ENCODE measurements around the gene SMARCC1.

SMARCC1 gene

DNA sequence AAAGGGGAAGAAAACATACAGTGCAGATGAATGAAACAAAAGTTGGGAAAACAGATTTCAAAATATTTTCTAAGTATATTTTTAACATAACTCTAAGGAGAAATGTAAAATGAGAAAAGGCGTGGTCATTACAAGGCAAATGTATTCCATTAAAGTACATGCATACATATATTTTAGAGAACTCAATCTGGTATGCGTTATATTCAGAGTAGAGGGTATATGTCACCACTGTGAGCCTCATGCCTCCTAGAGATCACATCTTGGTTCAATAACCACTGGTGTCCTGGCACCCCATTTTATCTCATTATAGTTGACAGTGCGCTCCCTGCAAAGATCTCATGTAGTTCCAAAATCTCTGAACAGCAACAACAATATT is 77.5 kb downstream of the SMARCC1 start:
- DNase-seq (ENCODE audit: low read depth in 2 of 2) = no peak

DNA sequence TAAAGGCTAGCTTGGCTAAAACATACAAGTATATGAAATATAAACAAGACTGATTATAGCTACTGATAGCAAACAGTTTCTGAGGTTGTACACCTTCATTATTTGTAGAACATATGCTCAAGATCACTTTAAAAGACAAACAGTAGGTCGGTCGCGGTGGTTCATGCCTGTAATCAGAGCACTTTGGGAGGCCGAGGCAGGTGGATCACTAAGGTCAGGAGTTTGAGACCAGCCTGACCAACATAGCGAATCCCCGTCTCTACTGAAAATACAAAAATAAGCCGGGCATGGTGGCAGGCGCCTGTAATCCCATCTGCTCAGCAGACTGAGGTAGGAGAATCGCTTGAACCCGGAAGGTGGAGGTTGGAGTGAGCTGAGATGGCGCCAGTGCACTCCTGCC is 80.3 kb downstream of the SMARCC1 start:
- no peak for DNase-seq (ENCODE audit: low read depth in 2 of 2)

- DNase-seq (ENCODE audit: low read depth in 2 of 2) = no peak
Measured at GRCh38 chr3:47692158-47692557, 89.5 kb downstream of the SMARCC1 start.

GRCh38 chr3:47688488-47688887 is 93.2 kb downstream of the SMARCC1 start:
- no peak for DNase-seq (ENCODE audit: low read depth in 2 of 2)

DNA sequence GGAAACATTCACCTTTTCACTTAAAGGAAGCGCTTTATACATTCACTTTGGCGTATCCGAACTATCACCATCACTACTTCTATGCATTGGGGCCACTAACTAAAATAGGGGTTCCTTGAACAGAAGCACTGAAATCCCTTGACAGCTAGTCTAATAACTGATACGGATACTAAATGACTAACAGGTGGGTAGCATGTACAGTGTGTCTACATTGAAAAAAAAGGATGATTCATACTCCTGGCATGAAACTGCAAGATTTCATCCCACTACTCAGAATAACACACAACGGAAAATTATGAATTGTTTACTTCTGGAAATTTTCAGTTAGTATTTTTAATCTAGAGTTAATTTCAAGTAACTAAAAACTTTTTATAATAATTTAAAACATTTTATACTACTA is 96.7 kb downstream of the SMARCC1 start:
- no peak for DNase-seq (ENCODE audit: low read depth in 2 of 2)

DNA sequence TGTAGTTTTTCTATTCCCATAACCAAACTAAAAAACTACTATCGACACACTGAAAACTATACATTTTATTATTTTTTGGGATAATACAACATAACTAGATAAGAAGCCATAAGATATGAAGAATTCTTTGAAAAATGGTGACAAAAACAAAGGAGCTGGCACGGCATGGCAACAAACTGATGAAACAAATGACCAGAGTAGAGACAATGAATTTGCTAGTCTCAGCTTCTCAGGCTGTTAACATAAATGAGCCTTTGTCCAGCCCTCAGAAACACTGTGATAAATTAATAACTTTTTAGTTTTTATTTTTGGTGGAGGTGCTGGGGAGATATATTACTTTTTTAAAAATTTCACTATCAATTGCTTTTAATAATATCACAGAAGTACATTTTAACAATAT is 100.7 kb downstream of the SMARCC1 start:
- no peak for DNase-seq (ENCODE audit: low read depth in 2 of 2)

DNA sequence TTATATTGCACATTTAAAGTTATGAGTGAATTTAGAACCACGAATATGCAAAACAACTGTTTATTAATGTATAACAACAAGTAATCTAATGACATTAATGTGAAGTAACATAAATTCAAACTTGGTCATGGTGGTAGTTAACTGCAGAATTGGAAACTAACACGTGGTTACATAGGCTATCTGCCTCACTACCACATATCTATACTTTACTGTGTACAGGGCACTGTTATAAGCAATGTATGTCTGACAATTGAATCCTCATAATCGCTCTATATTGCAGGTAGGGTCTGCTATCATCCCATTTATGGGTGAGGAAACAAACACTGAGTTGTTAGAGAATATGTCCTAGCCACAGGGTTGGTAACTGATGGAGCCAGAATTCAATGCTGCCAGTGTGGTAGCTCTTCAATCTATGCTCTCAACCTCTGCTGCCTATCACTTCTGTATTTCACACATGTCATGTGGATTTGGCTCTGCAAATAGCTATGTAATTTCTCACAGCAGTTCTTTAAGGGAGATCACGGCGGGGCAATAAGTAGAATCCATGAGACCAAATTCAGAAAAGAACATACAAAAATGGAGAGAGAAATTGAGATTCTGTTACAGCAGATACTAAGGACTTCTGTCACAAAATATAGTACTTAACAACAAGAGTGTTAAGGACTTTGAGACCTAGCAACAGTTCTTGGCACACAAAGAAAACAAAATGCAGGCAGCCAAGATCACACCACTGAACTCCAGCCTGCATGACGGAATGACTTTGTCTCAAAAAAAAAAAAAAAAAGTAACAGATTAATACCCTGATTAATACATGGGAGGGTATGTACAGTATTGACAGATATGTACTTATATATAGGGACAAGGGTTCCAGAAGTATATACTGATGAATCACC is 103.0 kb downstream of the SMARCC1 start:
- DNase-seq (ENCODE audit: low read depth in 2 of 2) = no peak

DNA sequence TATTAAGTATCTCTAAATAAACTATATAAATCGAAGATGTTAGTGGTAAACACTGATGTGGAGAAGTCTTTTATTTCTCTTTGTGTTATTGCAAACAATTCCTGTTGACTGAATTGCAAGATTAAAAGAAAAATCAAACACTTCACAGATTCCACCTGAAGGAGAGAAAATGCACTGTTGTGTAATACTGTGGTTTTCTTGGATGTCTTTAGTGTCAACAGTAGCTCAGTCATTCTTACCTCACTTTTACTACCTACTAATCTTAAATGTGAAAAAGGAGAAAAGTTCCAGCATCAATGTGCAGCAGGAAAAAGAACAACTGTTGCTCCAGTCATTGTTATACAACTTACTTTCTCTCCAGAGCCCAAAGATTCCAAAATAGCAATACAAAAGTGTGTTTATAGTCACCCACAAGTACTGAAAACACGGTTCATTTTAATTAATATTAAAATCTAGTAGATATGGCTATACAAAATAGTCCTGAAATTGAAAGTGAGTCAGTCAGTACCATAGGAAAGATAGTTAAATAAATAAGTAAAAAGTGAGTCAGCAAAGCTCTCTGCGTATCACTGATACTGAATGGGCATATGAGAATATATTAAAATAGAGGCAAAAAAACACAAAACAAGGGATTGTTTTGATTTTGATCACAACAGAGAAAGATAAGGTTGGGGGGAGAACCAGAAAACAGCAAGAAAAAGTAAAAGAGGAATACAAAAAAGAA is 112.5 kb downstream of the SMARCC1 start:
- DNase-seq (ENCODE audit: low read depth in 2 of 2) = no peak

DNA sequence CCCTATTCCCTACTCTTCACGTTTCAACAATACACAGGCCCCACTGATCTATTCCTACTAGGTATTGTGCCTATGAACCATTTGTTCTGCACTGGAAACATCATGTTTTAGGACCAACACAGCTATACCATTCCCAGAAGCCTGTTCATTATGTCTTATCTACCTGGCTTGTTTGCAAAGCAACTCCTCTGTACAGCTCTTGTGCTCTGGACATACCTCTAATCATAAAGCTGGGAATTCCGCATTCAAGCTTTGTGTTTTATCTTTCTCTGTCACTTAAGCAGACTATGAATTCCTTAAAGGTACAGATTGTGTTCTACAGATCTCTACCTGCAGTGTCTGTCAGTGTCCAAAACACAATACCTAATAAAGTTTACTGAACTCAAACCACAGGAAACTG is 115.6 kb downstream of the SMARCC1 start:
- DNase-seq (ENCODE audit: low read depth in 2 of 2) = no peak

DNA sequence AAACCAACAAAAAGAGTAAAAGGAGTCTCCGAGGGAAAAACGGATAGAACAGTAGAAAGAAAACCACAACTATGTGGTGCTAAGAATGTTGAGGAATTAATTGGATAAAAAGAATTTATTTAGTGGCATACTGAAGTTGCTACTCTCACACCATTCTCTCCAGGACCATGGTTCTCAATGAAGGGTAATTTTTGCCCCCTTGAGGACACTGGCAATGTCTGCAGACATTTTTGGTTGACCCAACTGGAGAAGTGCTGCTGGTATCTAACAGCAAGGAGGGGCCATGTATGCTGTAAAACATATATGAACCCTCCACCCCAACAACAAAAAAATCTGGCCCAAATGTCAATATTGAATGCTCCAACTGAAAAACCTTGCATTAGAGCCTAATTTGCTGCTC is 117.2 kb downstream of the SMARCC1 start:
- DNase-seq (ENCODE audit: low read depth in 2 of 2) = no peak

DNA sequence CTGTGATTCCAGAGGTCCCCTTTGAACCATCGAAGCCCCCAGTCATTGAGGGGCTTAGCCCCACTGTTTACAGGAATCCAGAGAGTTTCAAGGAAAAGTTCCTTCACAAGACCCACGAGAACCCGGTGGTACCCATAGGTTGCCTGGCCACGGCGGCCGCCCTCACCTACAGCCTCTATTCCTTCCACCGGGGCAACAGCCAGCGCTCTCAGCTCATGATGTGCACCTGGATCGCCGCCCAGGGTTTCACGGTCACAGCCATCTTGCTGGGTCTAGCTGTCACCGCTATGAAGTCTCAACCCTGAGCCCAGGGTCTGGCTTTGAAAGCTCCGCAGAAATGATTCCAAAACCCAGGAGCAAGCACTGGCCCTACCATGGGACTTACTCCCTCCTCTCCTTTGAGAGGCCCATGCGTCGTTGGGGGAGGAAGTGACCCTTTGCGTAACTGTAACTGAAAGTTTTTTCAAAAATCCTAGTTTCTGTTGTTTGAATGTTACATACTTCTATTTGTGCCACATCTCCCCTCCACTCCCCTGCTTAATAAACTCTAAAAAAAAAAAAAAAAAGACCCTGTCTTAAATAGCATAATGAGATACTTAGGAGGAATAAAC is 118.0 kb downstream of the SMARCC1 start:
- no peak for DNase-seq (ENCODE audit: low read depth in 2 of 2)

DNA sequence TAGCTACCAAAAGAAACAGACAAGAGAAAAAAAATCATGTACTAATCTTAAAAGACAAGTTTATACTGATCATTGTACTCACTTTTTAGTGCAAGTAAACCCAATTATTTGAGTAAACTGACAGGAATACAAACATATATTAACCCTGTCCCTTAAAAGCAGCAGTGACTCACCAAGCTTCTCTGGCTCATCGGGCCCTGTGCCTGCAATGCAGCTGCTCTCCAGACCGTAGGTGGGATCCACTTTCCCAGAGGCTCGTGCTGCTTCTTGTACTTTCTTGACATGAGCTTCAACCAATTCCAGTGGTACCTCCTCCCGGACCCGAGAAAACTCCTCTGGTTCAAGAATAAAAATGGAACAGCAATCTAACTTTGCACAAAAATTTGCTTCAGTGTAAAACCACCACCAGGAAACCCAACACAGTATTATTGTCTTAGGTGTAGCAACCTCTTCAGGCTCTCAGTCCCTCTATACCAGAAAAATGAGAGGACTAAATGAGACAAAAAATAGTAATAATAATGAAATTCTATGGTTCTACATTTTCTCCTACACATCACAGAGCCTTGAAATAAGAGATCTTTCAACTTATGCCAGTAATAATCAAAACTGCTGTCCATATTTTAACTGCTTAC is 120.5 kb downstream of the SMARCC1 start:
- DNase-seq (ENCODE audit: low read depth in 2 of 2) = no peak

DNA sequence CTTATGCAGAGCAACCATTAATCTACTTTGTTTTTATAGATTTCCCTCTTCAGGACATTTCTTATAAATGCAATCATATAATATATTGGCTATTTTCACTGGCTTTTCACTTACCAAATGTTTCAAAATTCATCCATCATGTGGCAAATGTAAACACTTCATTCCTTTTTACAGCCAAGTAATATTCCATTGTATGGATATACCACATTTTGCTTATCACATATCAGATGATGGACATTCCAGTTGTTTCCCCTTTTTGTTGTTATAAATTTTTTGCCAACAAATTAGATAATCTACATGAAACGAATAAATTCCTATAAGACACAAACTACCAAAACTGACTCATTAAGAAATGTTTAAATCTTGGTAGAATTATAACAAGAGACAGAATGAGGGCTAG is 123.2 kb downstream of the SMARCC1 start:
- DNase-seq (ENCODE audit: low read depth in 2 of 2) = no peak

DNA sequence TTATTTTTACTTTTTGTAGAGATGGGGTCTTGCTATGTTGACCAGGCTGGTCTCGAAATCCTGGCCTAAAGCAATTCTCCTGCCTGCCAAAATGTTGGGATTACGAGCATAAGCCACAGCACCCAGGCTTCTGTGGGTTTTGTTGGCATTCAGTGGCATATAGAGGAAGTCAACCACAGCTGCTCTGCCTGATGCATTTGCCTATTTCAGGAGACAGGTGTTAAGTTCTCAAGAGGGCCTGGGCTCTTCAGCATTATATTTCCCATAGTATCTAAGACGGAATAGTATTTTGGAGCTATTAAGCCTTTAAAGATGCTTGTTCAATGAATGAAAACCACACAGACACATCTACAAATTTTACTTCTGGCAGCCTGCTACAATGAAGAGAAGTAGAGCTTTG is 129.6 kb downstream of the SMARCC1 start:
- DNase-seq (ENCODE audit: low read depth in 2 of 2) = no peak

GRCh38 chr3:47650294-47650693 is 131.4 kb downstream of the SMARCC1 start:
- DNase-seq (ENCODE audit: low read depth in 2 of 2) = no peak

DNA sequence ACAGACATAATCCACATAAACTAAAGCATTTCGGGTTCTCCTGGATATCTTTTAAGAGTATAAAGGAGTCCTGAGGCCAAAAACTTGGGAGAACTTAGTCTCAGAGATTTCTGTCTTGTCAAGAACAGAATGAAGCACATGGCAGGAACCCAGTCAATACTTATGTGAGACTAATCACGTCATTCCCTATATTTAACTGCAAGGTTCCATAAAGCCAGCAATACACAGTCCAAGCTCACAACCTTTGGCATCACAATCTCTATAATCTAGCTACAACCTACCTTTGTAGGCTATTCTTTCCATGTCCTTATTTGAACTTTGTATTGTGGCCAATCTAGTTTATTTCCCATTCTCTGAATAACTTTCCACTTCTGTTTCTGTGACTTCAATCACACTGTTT is 134.1 kb downstream of the SMARCC1 start:
- DNase-seq (ENCODE audit: low read depth in 2 of 2) = no peak

DNA sequence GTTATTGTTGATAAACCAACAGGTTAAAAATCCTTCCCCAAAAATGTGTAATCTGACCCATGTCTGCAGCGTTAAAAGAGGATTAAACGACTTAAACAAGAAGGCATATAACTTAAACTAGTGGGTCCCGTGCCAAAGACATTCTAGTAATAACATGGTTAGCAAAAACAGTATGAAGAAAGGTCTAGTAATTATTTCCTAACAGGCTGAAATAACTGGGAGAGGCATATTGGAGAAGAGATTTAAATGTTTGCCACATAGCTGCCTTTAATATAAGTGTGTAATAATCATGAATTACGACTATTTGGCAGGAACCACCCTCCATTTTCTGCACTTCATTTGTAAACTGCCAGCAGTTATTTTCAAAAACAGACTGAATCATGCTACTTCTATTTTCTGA is 135.3 kb downstream of the SMARCC1 start:
- no peak for DNase-seq (ENCODE audit: low read depth in 2 of 2)

- DNase-seq (ENCODE audit: low read depth in 2 of 2) = no peak
Measured at GRCh38 chr3:47645551-47645950, 136.1 kb downstream of the SMARCC1 start.

DNA sequence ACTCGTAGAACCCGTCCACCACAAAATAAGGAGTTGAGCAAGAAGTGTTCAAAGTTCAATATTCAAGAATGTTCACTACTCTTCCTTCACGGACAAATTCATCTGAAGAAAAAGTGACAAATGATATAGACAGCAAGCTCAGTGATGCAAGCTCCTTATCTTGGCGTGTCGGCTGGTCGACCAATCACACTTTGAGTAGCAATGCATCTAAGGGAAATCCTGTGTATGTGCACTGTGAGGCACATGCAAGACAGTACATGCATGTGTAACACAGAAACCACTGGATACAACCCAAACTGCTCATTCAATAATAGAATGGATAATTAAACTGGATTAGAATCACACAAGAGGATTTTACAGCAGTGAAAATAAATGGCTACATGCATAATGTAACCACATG is 138.6 kb downstream of the SMARCC1 start:
- no peak for DNase-seq (ENCODE audit: low read depth in 2 of 2)

- DNase-seq (ENCODE audit: low read depth in 2 of 2) = no peak
Measured at GRCh38 chr3:47641739-47642138, 140.0 kb downstream of the SMARCC1 start.

DNA sequence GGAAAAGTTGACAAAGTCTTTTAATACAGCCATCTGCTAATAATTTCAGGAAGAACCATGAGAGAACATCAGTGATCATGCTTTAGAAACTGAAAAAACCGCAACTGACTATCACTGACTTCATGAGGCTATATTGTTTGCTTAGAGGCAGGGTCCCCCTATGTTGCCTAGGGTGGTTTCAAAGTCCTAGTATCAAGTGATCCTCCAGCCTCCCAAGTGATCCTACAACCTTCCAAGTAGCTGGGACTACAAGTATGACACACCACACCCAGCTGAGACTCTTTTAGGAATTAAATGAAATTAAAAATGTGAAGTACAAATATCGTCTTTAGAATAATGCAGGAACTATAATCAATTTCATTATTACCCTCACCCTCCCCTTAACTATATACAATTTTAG is 144.8 kb downstream of the SMARCC1 start:
- DNase-seq (ENCODE audit: low read depth in 2 of 2) = no peak

GRCh38 chr3:47636225-47636624 is 145.5 kb downstream of the SMARCC1 start:
- DNase-seq (ENCODE audit: low read depth in 2 of 2) = no peak
